Neural progenitor cell (in vitro differentiated cells): ENCODE results near the gene HOXC10.

Experiments used
- CTCF ChIP-seq: fragments of 200-600 bp; sonication (generic); IDR thresholded peaks from 2 replicates; pipeline ENCODE4 v1.5.1; 2017; ENCODE audit warnings: antibody characterized with exemption, mild to moderate bottlenecking
- EZH2phosphoT487 ChIP-seq: fragments of 200-600 bp; sonication (generic); IDR thresholded peaks from 2 replicates; pipeline ENCODE4 v1.6.1; 2017; ENCODE audit warnings: antibody characterized with exemption

GRCh38 chr12:53972722-53973235, 12.2 kb upstream of the HOXC10 start, which contains the start of gene HOXC11:
- TF ChIP-seq CTCF (no peak), EZH2phosphoT487 (no peak)
